ENCODE measurements around the gene SSR2. TPM values are rescaled to one million over a fixed set of nuclear protein-coding genes. Genes with fewer than 3 reads are reported as not detected.
A peak's percentile ranks its signal among the peaks of the same experiment; 100 is the strongest.

Gene SSR2
- total RNA-seq, 1 experiment from 2014 or later = 445 TPM

- no peak for DNase-seq
- Histone ChIP-seq H3K27me3 (ENCODE audit: control insufficient read depth, insufficient read depth, low read length) (no peaks in the 10 kb centered on the region; the same call in 1 of the 2 replicates), H3K4me3 (ENCODE audit: insufficient read depth, low read depth, low read length) (peak overlapping the region; percentile 61), H3K36me3 (replicated peaks; ENCODE audit: control insufficient read depth, insufficient read depth, low read length) (peaks cover 10% of the 10 kb centered on the region)
These were observed 832 bp downstream of the SSR2 start for GRCh38 chr1:156019946-156020292.

- Histone ChIP-seq H3K4me3 (ENCODE audit: insufficient read depth, low read depth, low read length) (no peak overlapping the region), H3K27me3 (ENCODE audit: control insufficient read depth, insufficient read depth, low read length) (no peaks in the 10 kb centered on the region), H3K36me3 (replicated peaks; ENCODE audit: control insufficient read depth, insufficient read depth, low read length) (peaks cover 26% of the 10 kb centered on the region)
- peak; percentile 45 for DNase-seq
These were observed 5.9 kb downstream of the SSR2 start for GRCh38 chr1:156014829-156015228.

DNA sequence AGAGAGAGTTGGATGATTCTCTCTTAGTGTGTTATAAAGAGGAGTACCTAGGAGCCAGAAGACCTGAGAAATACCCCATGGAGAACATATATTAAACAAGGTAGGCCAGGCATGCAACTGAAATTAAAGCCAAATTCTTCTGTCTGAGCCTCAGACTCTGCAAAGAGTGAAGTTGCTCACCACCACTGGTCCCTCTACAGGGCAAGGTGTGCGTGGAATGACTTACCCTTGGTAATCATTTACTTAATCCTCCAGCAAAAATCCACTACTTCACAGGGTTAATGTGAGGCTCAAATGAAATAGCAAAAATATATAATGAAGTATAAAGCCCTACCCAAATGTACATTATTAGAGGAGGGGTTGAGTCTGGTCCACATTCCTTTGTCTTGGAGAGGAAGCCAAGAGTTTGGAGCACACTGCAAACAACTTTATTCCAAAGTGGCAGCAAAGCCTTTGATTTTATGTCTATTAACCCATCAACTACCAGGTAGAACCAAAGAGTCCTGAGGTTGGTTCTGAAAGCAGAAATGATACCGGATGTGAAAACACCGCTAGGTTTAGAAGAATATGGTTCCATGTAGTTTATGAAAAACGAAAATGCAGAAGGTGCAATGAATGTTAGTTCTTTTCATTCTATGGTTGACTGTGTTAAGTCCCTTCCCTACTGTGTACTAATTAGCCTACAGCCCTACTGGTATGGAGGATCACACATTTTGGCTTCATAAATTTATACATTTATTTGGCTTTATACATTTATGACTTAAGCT, 8.5 kb downstream of the SSR2 start:
- no peaks in the 10 kb centered on the region for H3K27me3 ChIP-seq (ENCODE audit: control insufficient read depth, insufficient read depth, low read length)
- no peak overlapping the region for H3K4me3 ChIP-seq (ENCODE audit: insufficient read depth, low read depth, low read length)
- no peak for DNase-seq
- H3K36me3 ChIP-seq (replicated peaks; ENCODE audit: control insufficient read depth, insufficient read depth, low read length) = peaks cover 21% of the 10 kb centered on the region

DNA sequence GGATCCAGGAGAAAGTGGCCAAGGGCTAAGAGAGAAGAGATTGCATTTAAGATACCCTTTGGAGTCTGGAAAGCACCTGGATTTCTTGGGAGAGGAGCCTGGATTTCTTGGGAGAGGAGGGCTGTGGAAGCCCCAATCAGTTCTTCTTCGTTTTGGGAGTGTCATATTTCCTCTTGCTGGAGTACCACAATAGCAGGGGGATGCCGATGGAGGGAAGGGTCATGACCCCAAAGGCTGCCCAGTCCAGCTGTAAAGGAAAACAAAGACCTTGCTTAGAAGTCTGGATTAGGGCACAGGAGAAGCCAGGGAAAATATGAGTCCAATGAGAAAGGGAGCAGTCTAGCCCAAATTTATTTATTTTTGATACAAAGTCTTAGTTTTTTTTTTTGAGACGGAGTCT, 11.3 kb downstream of the SSR2 start:
- DNase-seq = no peak
- Histone ChIP-seq H3K36me3 (replicated peaks; ENCODE audit: control insufficient read depth, insufficient read depth, low read length) (peaks cover 19% of the 10 kb centered on the region), H3K4me3 (ENCODE audit: insufficient read depth, low read depth, low read length) (no peak overlapping the region), H3K27me3 (ENCODE audit: control insufficient read depth, insufficient read depth, low read length) (no peaks in the 10 kb centered on the region)

DNA sequence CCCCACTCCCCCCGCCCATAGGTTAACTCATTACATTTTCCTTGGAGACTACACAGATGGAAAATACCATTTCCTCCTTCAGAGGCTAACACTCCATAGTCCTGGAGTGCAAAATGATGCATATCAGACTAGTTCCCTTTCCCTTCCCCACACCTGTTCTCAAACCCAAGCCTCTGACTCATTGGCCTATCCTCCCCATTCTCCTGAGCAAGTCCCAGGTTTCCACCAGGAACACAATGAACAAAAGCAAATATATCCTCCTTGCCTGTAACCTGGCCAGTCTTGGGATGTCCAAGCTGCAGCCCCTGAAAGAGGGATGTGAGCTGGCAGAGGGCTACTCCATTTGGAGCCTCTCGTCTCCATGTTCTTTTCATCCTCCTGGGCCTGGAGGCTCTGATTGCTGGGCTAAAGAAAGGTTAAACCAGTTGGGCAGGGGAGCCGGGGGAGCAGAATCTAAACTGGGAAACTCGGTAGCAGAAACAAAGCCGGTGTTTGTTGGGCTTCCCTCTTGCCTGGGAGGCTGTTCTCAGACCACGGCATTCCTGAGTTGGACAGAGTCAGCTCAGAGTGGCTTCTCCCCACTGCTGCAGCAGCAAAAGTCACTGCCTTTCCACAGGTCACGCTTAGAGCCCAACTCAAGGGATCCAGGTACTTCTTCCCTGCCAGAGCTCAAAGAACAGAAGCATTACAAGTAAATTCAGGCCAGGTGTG, 13.9 kb downstream of the SSR2 start:
- no peak overlapping the region for H3K4me3 ChIP-seq (ENCODE audit: insufficient read depth, low read depth, low read length)
- no peak for DNase-seq
- peaks cover 13% of the 10 kb centered on the region for H3K36me3 ChIP-seq (replicated peaks; ENCODE audit: control insufficient read depth, insufficient read depth, low read length)
- no peaks in the 10 kb centered on the region for H3K27me3 ChIP-seq (ENCODE audit: control insufficient read depth, insufficient read depth, low read length)

DNA sequence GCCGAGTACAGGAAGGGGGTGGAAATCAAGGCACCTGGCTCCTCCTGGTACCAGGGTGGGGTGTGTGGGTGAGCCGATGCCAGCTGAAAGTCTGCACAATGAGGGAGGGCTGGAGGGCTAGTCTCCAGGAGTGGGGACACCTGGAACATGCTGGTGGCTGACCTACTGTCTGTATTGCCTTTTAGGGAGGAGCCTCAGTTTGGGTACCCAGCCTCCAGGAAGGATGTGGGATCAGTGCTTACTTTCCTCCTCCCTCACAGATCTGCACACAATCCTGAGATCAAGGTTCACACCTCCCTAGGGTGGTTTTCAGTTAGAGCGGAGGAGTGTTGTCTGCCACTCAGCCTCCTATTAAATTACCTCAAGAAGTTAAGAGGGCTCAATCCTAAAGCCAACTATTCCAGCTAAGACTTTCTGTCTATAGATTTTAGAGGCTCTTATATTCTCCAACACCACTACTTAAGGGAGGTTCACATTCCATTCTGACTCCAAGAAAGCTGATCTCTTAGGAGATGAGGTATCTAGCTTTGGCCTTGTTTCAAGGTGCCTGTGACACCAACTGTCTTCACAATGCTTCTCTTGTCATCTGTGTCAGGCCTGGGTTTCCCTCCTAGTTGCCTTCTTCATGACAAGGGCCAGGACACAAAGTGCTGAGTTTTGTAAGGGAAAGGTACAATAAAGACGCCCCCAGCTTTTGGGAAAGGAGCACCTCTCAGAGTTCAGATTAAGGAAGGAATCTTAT, 15.7 kb downstream of the SSR2 start:
- peaks cover 4% of the 10 kb centered on the region for H3K36me3 ChIP-seq (replicated peaks; ENCODE audit: control insufficient read depth, insufficient read depth, low read length)
- H3K4me3 ChIP-seq (ENCODE audit: insufficient read depth, low read depth, low read length) = no peak overlapping the region
- no peaks in the 10 kb centered on the region for H3K27me3 ChIP-seq (ENCODE audit: control insufficient read depth, insufficient read depth, low read length)
- no peak for DNase-seq

- Histone ChIP-seq H3K4me3 (ENCODE audit: insufficient read depth, low read depth, low read length) (no peak overlapping the region), H3K27me3 (ENCODE audit: control insufficient read depth, insufficient read depth, low read length) (no peaks in the 10 kb centered on the region), H3K36me3 (replicated peaks; ENCODE audit: control insufficient read depth, insufficient read depth, low read length) (no peaks in the 10 kb centered on the region; the same call in 1 of the 2 replicates)
- DNase-seq = no peak
These were observed 16.9 kb downstream of the SSR2 start for GRCh38 chr1:156003923-156004188.

- H3K27me3 ChIP-seq (ENCODE audit: control insufficient read depth, insufficient read depth, low read length) = no peaks in the 10 kb centered on the region
- no peak overlapping the region for H3K4me3 ChIP-seq (ENCODE audit: insufficient read depth, low read depth, low read length)
- no peak for DNase-seq
- H3K36me3 ChIP-seq (replicated peaks; ENCODE audit: control insufficient read depth, insufficient read depth, low read length) = no peaks in the 10 kb centered on the region
These were observed 18.4 kb downstream of the SSR2 start for GRCh38 chr1:156002188-156002911.

DNA sequence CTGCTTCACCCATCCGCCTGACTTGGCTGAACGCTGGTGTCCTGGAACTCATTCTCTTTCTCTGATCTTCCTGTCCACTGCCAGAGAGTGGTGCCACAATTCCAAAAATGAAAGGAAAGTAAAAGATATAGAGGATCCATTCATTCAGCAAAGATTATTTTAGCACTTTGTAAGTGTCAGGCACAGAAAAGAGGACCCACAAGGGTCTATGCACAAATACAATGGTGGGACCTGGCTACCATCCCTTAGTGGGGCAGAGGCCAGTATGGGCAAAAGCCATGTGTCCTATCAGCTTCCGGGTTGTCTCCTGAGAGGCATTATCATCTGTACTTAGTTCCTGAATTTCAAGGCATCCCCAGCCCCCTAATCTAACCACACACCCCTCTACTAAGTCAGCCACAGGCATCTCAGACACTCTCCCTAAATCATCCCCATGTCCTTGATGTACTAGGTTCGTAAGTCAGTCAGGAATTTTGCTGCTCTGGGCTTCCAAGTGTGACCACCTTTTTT, 19.0 kb downstream of the SSR2 start:
- DNase-seq = no peak
- no peaks in the 10 kb centered on the region for H3K27me3 ChIP-seq (ENCODE audit: control insufficient read depth, insufficient read depth, low read length)
- H3K36me3 ChIP-seq (replicated peaks; ENCODE audit: control insufficient read depth, insufficient read depth, low read length) = no peaks in the 10 kb centered on the region
- no peak overlapping the region for H3K4me3 ChIP-seq (ENCODE audit: insufficient read depth, low read depth, low read length)

DNA sequence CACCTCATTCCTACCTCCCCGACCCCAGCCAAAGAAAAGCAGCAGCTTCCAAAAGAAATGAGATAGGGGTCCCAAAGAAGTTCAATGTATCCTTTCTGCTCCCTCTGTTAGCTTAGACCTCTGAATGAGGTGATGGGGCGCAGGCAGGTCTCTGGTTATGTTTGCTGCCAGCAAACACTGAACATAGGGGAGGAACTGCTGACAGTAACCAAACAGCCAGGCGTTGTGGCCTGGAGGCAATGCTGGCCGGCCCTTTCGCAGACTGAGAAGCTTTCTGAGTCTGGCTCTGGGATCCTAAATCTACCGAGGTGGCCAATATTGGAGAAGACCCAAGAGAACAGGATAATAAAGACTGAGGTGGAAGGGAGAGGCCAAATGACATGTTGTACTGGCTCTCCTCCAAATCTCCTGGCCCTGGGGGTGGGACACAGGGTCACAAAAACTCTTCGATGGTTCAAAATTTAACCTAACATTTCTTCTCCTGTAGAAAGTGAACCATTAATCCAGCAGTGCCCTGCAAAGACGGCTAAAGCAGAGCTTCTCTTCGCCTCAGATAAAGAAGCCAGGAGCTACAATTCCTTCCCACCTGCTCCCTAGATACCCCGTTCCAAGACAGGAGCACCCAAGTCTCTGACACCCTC, 19.6 kb downstream of the SSR2 start:
- DNase-seq = no peak
- H3K36me3 ChIP-seq (replicated peaks; ENCODE audit: control insufficient read depth, insufficient read depth, low read length) = no peaks in the 10 kb centered on the region
- no peak overlapping the region for H3K4me3 ChIP-seq (ENCODE audit: insufficient read depth, low read depth, low read length)
- no peaks in the 10 kb centered on the region for H3K27me3 ChIP-seq (ENCODE audit: control insufficient read depth, insufficient read depth, low read length)

GRCh38 chr1:155999964-156000363, 20.8 kb downstream of the SSR2 start:
- no peak overlapping the region for H3K4me3 ChIP-seq (ENCODE audit: insufficient read depth, low read depth, low read length)
- no peaks in the 10 kb centered on the region for H3K27me3 ChIP-seq (ENCODE audit: control insufficient read depth, insufficient read depth, low read length)
- no peaks in the 10 kb centered on the region for H3K36me3 ChIP-seq (replicated peaks; ENCODE audit: control insufficient read depth, insufficient read depth, low read length)
- no peak for DNase-seq

GRCh38 chr1:155996166-155996565, 24.6 kb downstream of the SSR2 start:
- no peaks in the 10 kb centered on the region for H3K36me3 ChIP-seq (replicated peaks; ENCODE audit: control insufficient read depth, insufficient read depth, low read length)
- no peak for DNase-seq
- H3K27me3 ChIP-seq (ENCODE audit: control insufficient read depth, insufficient read depth, low read length) = no peaks in the 10 kb centered on the region
- no peak overlapping the region for H3K4me3 ChIP-seq (ENCODE audit: insufficient read depth, low read depth, low read length)

- no peak overlapping the region for H3K4me3 ChIP-seq (ENCODE audit: insufficient read depth, low read depth, low read length)
- no peak for DNase-seq
- no peaks in the 10 kb centered on the region for H3K36me3 ChIP-seq (replicated peaks; ENCODE audit: control insufficient read depth, insufficient read depth, low read length)
- H3K27me3 ChIP-seq (ENCODE audit: control insufficient read depth, insufficient read depth, low read length) = no peaks in the 10 kb centered on the region
These were observed 27.2 kb downstream of the SSR2 start for GRCh38 chr1:155993595-155993994.

All from H7 (cell line).